Activated CD8-positive, alpha-beta T cell treated with anti-CD3 and anti-CD28 coated beads for 36 hours (primary cell): ENCODE measurements around the gene TMEM229B. TPM values are rescaled to one million over a fixed set of nuclear protein-coding genes. Genes with fewer than 3 reads are reported as not detected.

Experiments
- ATAC-seq: fragments of 200-7000 bp; cut with Tn5 transposase; one replicate; pipeline ENCODE4 v1.10.0; 2021; ENCODE audit warnings: mild to moderate bottlenecking, moderate library complexity
- CTCF ChIA-PET: fragments of 350-600 bp; sonication (Branson Sonifier 250); formaldehyde crosslinking; loops from one replicate; lab custom pipeline; 2021; ENCODE audit warnings: antibody characterized with exemption; lab: Charles Lee
- POLR2A ChIA-PET: fragments of 350-600 bp; sonication (Branson Sonifier 250); formaldehyde crosslinking; loops from one replicate; lab custom pipeline; 2021; ENCODE audit warnings: antibody characterized with exemption; lab: Charles Lee
- DNase-seq: peaks from one replicate; pipeline ENCODE4 v3.0.0-alpha.2; 2020
- H3K27ac Mint-ChIP-seq: one replicate; pipeline ENCODE4 v1.8.0; 2021; ENCODE audit warnings: mild to moderate bottlenecking, mixed read lengths
- H3K27me3 Mint-ChIP-seq: one replicate; pipeline ENCODE4 v1.8.0; 2021; ENCODE audit warnings: mixed read lengths
- H3K36me3 Mint-ChIP-seq: one replicate; pipeline ENCODE4 v1.8.0; 2021; ENCODE audit warnings: low read depth, mixed read lengths
- H3K4me1 Mint-ChIP-seq: one replicate; pipeline ENCODE4 v1.8.0; 2021; ENCODE audit warnings: low read depth, mixed read lengths
- H3K4me3 Mint-ChIP-seq: one replicate; pipeline ENCODE4 v1.8.0; 2021; ENCODE audit warnings: mild to moderate bottlenecking, moderate library complexity, mixed read lengths
- H3K9me3 Mint-ChIP-seq: one replicate; pipeline ENCODE4 v1.8.0; 2021; ENCODE audit warnings: mixed read lengths
- CTCF ChIP-seq: fragments of 200-600 bp; IDR thresholded peaks from one replicate; pipeline ENCODE4 v1.8.0; 2022; ENCODE audit warnings: antibody characterized with exemption, mild to moderate bottlenecking
- intact Hi-C: fragments of 100-400 bp; cut with micrococcal nuclease; formaldehyde crosslinking; loops from one replicate; pipeline ENCODE4 v1.10.0; 2022
- total RNA-seq, 2 experiments: library from RNA; stranded (reverse); gene quantifications; one replicate each; pipeline ENCODE4 v1.2.3, GENCODE V29; 2021

TMEM229B gene
- total RNA-seq, 2 experiments from 2014 or later = 1.6 to 2.3 TPM

- H3K9me3 Mint-ChIP-seq = peaks cover 6% of the 10 kb centered on the region
Observed at GRCh38 chr14:67446371-67447032, 42.0 kb downstream of the TMEM229B start.

GRCh38 chr14:67444395-67444794, 44.1 kb downstream of the TMEM229B start:
- H3K27ac Mint-ChIP-seq = no peak overlapping the region
- no peaks in the 10 kb centered on the region for H3K4me1 Mint-ChIP-seq
- intact Hi-C loops = no loop called here
- no peak for DNase-seq
- H3K4me3 Mint-ChIP-seq = no peak overlapping the region
- peaks cover 5% of the 10 kb centered on the region for H3K27me3 Mint-ChIP-seq
- no peak for ATAC-seq
- POLR2A ChIA-PET = no interaction called here
- no peaks in the 10 kb centered on the region for H3K36me3 Mint-ChIP-seq
- no peak for TF ChIP-seq CTCF
- CTCF ChIA-PET = interaction anchor here (0.8 to 4.4 kb wide), 4 partner anchors 16 to 260 kb away, joined by 3 to 19 read pairs (median 4); no protein-coding TSS in a partner anchor
- H3K9me3 Mint-ChIP-seq = no peaks in the 10 kb centered on the region

More at GRCh38 chr14:67446371-67447032, 42.0 kb downstream of the TMEM229B start:
- no peak for ATAC-seq
- no peak for TF ChIP-seq CTCF
- no peak overlapping the region for H3K27ac Mint-ChIP-seq
- DNase-seq = no peak
- ChIA-PET CTCF (interaction anchor here (4.4 kb wide), 1 partner anchor 18 kb away, joined by 19 read pairs; no protein-coding TSS in a partner anchor), POLR2A (interaction anchor here (0.6 kb wide), 1 partner anchor 26 kb away, joined by 3 read pairs; no protein-coding TSS in a partner anchor)
- intact Hi-C loops = no loop called here
- H3K4me1 Mint-ChIP-seq = no peaks in the 10 kb centered on the region
- H3K27me3 Mint-ChIP-seq = peaks cover 5% of the 10 kb centered on the region
- H3K36me3 Mint-ChIP-seq = no peaks in the 10 kb centered on the region
- no peak overlapping the region for H3K4me3 Mint-ChIP-seq

GRCh38 chr14:67442139-67442906, 46.2 kb downstream of the TMEM229B start:
- H3K4me1 Mint-ChIP-seq = no peaks in the 10 kb centered on the region
- POLR2A ChIA-PET = no interaction called here
- no peak overlapping the region for H3K4me3 Mint-ChIP-seq
- ATAC-seq = no peak
- H3K27ac Mint-ChIP-seq = no peak overlapping the region
- H3K9me3 Mint-ChIP-seq = no peaks in the 10 kb centered on the region
- H3K36me3 Mint-ChIP-seq = no peaks in the 10 kb centered on the region
- DNase-seq = no peak
- intact Hi-C loops = no loop called here
- TF ChIP-seq CTCF = no peak
- CTCF ChIA-PET = interaction anchor here (1.3 to 1.8 kb wide), 2 partner anchors 15 to 129 kb away, joined by 4 to 6 read pairs; no protein-coding TSS in a partner anchor
- peaks cover 5% of the 10 kb centered on the region for H3K27me3 Mint-ChIP-seq

- CTCF ChIA-PET = interaction anchor here (1.3 to 3.9 kb wide), 5 partner anchors 14 to 130 kb away, joined by 4 to 38 read pairs (median 8); no protein-coding TSS in a partner anchor
- Mint-ChIP-seq H3K4me1 (no peaks in the 10 kb centered on the region), H3K27ac (no peak overlapping the region), H3K27me3 (peaks cover 5% of the 10 kb centered on the region), H3K4me3 (no peak overlapping the region), H3K9me3 (no peaks in the 10 kb centered on the region), H3K36me3 (no peaks in the 10 kb centered on the region)
- ATAC-seq (no peak), DNase-seq (no peak)
- no peak for TF ChIP-seq CTCF
- intact Hi-C loops = no loop called here
- POLR2A ChIA-PET = no interaction called here
Observed at GRCh38 chr14:67441672-67442071, 46.8 kb downstream of the TMEM229B start.
